ENCODE results near the gene UBE2E1.
A peak's percentile ranks its signal among the peaks of the same experiment; 100 is the strongest.

UBE2E1 gene

GRCh38 chr3:23821858-23822257 is 16.1 kb downstream of the UBE2E1 start:
- DNase-seq (ENCODE audit: low read depth): no peak

GRCh38 chr3:23822559-23822958 is 16.8 kb downstream of the UBE2E1 start:
- DNase-seq (ENCODE audit: low read depth): no peak

- no peak for DNase-seq (ENCODE audit: low read depth)
Observed at GRCh38 chr3:23823620-23824019, 17.9 kb downstream of the UBE2E1 start.

GRCh38 chr3:23824699-23825444 is 19.1 kb downstream of the UBE2E1 start:
- no peak for DNase-seq (ENCODE audit: low read depth)

- DNase-seq (ENCODE audit: low read depth): no peak
Observed at GRCh38 chr3:23825802-23826201, 20.0 kb downstream of the UBE2E1 start.

- peak; percentile 57 for DNase-seq (ENCODE audit: low read depth)
Observed at GRCh38 chr3:23826382-23827064, 20.8 kb downstream of the UBE2E1 start.

GRCh38 chr3:23829242-23829934 is 23.6 kb downstream of the UBE2E1 start:
- no peak for DNase-seq (ENCODE audit: low read depth)

GRCh38 chr3:23830869-23831484 is 25.2 kb downstream of the UBE2E1 start:
- peak; percentile 31 for DNase-seq (ENCODE audit: low read depth)

GRCh38 chr3:23831517-23832394 is 26.0 kb downstream of the UBE2E1 start:
- no peak for DNase-seq (ENCODE audit: low read depth)

- peak; percentile 17 for DNase-seq (ENCODE audit: low read depth)
Observed at GRCh38 chr3:23832523-23832922, 26.8 kb downstream of the UBE2E1 start.

- DNase-seq (ENCODE audit: low read depth): peak; percentile 15
Observed at GRCh38 chr3:23834082-23834870, 28.5 kb downstream of the UBE2E1 start.

GRCh38 chr3:23835087-23835486 is 29.3 kb downstream of the UBE2E1 start:
- no peak for DNase-seq (ENCODE audit: low read depth)

GRCh38 chr3:23835802-23836201 is 30.0 kb downstream of the UBE2E1 start:
- no peak for DNase-seq (ENCODE audit: low read depth)

GRCh38 chr3:23836536-23837230 is 30.9 kb downstream of the UBE2E1 start:
- no peak for DNase-seq (ENCODE audit: low read depth)

- DNase-seq (ENCODE audit: low read depth): no peak
Observed at GRCh38 chr3:23837286-23837685, 31.5 kb downstream of the UBE2E1 start.

- DNase-seq (ENCODE audit: low read depth): no peak
Observed at GRCh38 chr3:23837691-23838090, 31.9 kb downstream of the UBE2E1 start.

- DNase-seq (ENCODE audit: low read depth): no peak
Observed at GRCh38 chr3:23840521-23840920, 34.8 kb downstream of the UBE2E1 start.

GRCh38 chr3:23843869-23844268 is 38.1 kb downstream of the UBE2E1 start:
- no peak for DNase-seq (ENCODE audit: low read depth)

- DNase-seq (ENCODE audit: low read depth): peak; percentile 6
Observed at GRCh38 chr3:23845326-23846216, 39.8 kb downstream of the UBE2E1 start.

All from amniotic epithelial cell (primary cell).